GM12891 (cell line): ENCODE data around the gene PLA2G1B.

ENCODE experiments used
- DNase-seq: peaks from one replicate; pipeline ENCODE4 v3.0.0; 2011; ENCODE audit warnings: low spot score; ENCODE audit not compliant: insufficient read length
- FAIRE-seq: peaks from 2 replicates; lab custom pipeline; 2011; peaks lifted over from hg19 to GRCh38; lab: Jason Lieb, UNC
- PAX5 ChIP-seq: IDR thresholded peaks from 2 replicates; pipeline ENCODE4 v1.6.1; 2011; ENCODE audit warnings: low read length, moderate library complexity, mild to moderate bottlenecking; ENCODE audit not compliant: insufficient read depth, severe bottlenecking
- POLR2A ChIP-seq: IDR thresholded peaks from 2 replicates; pipeline ENCODE4 v1.6.1; 2011; ENCODE audit warnings: low read depth, low read length, control low read depth
- POLR2AphosphoS5 ChIP-seq: IDR thresholded peaks from 2 replicates; pipeline ENCODE4 v1.6.1; 2011; ENCODE audit warnings: low read depth, low read length, control low read depth
- POU2F2 ChIP-seq: IDR thresholded peaks from 2 replicates; pipeline ENCODE4 v1.6.1; 2011; ENCODE audit warnings: low read depth, mild to moderate bottlenecking, control low read depth, low read length, moderate library complexity
- SPI1 ChIP-seq: IDR thresholded peaks from 2 replicates; pipeline ENCODE4 v1.6.1; 2011; ENCODE audit warnings: low read depth, low read length, control low read depth
- TAF1 ChIP-seq: IDR thresholded peaks from 2 replicates; pipeline ENCODE4 v1.6.1; 2011; ENCODE audit warnings: low read depth, low read length, control low read depth

The PLA2G1B gene

GRCh38 chr12:120367233-120367923 lies 39.8 kb upstream of the PLA2G1B start:
- TF ChIP-seq SPI1 (no peak), POLR2AphosphoS5 (no peak), TAF1 (no peak), POLR2A (no peak), PAX5 (no peak), POU2F2 (no peak)

GRCh38 chr12:120366845-120367232 lies 39.3 kb upstream of the PLA2G1B start:
- TF ChIP-seq SPI1 (no peak), PAX5 (no peak), POLR2A (no peak), POU2F2 (no peak), TAF1 (no peak), POLR2AphosphoS5 (no peak)
- no peak for FAIRE-seq

More at GRCh38 chr12:120367233-120367923, 39.8 kb upstream of the PLA2G1B start:
- FAIRE-seq (no peak), DNase-seq (no peak)

GRCh38 chr12:120366341-120366705 lies 38.7 kb upstream of the PLA2G1B start:
- no peak for DNase-seq
- TF ChIP-seq SPI1 (no peak), PAX5 (no peak), POU2F2 (no peak), TAF1 (no peak), POLR2A (no peak), POLR2AphosphoS5 (no peak)
- no peak for FAIRE-seq

More at GRCh38 chr12:120366845-120367232, 39.3 kb upstream of the PLA2G1B start:
- DNase-seq = no peak

- FAIRE-seq = no peak
- TF ChIP-seq PAX5 = no peak
- no peak for TF ChIP-seq SPI1
- TF ChIP-seq POLR2AphosphoS5 = no peak
- no peak for TF ChIP-seq POLR2A
- no peak for TF ChIP-seq TAF1
- no peak for TF ChIP-seq POU2F2
Observed at GRCh38 chr12:120365675-120366340, 38.2 kb upstream of the PLA2G1B start.

GRCh38 chr12:120364487-120364886 lies 36.9 kb upstream of the PLA2G1B start:
- TF ChIP-seq POLR2AphosphoS5 (no peak), SPI1 (no peak), POU2F2 (no peak), POLR2A (no peak), PAX5 (no peak), TAF1 (no peak)
- FAIRE-seq (no peak), DNase-seq (no peak)

More at GRCh38 chr12:120365675-120366340, 38.2 kb upstream of the PLA2G1B start:
- DNase-seq = no peak

GRCh38 chr12:120363274-120363855 lies 35.8 kb upstream of the PLA2G1B start:
- FAIRE-seq = no peak
- no peak for TF ChIP-seq SPI1
- TF ChIP-seq POLR2AphosphoS5 = no peak
- TF ChIP-seq POU2F2 = no peak
- TF ChIP-seq TAF1 = no peak
- DNase-seq = no peak

GRCh38 chr12:120362516-120363273 lies 35.1 kb upstream of the PLA2G1B start:
- FAIRE-seq = no peak
- TF ChIP-seq TAF1 (no peak), POLR2A (no peak), POLR2AphosphoS5 (no peak), SPI1 (no peak), PAX5 (no peak), POU2F2 (no peak)
- no peak for DNase-seq

- TF ChIP-seq POLR2AphosphoS5 (no peak), TAF1 (no peak), SPI1 (no peak), PAX5 (no peak), POLR2A (no peak), POU2F2 (no peak)
- peak; percentile 77 for DNase-seq
- FAIRE-seq = no peak
Observed at GRCh38 chr12:120361506-120362208, 34.1 kb upstream of the PLA2G1B start.
